ENCODE measurements around the gene ATP6V0A4.
"Not testable (repeated sequence)": the region's sequence is repeated elsewhere in the genome, so short reads cannot be mapped to it uniquely, and the experiment has no call there.

ATP6V0A4 gene

DNA sequence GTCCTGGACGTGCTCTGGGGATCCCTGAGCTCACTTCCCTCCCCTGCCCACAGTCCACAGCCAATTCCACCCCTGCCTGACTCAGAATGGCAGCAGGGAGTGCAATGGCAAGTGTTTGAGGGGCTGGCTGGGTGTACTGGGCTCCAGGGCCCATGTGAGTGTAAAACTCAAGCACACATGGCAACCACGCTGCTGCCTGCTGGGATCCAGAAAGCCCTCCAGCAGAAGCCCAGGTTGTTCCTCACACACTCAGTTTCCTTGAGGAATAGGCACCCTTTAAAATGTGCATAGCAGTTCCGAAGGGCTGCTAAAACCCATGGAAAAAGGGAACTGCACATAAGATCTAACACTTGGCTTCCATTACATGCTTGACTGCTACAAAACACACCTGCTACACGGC is 11.3 kb upstream of the ATP6V0A4 start:
- no peak for FAIRE-seq
- no peak for DNase-seq (ENCODE audit: extremely low spot score, insufficient read length, low read depth)

DNA sequence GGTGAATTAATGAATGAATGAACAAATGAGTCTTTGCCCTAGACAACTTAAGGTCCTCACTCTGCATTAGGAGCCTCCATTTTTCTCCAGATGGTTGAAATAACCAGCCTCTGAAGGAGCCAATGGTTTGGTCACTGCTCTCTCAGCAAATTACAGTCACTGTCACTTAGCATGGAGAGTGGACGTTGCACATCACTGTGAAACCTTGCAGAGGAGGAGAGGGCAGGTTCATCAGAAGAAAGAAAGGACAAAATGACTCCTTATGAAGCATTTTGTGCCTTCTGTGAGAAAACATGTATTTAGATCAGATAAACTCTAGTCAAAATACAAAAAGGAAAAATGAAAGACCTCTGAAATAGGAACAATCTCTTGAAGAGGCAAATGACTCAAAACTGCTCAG is 6.6 kb upstream of the ATP6V0A4 start:
- no peak for FAIRE-seq

DNA sequence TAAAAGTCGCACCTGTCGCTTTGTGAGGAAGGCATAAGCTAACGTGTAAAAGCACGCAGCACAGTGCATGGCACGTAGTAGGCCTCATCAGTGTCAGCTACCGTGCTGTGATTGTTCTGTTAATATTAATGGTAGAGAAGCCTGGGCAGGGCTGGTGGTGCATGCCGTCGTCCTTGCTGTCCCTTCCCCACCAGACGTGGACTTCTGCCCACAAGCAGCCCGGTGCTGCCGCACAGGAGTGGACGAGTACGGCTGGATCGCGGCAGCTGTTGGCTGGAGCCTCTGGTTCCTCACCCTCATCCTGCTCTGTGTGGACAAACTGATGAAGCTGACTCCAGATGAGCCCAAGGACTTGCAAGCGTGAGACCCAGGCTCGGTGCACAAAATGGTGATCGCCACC is 4.7 kb upstream of the ATP6V0A4 start:
- FAIRE-seq = no peak
- no peak for DNase-seq (ENCODE audit: extremely low spot score, insufficient read length, low read depth)

More for the DNA sequence above, 6.6 kb upstream of the ATP6V0A4 start:
- no peak for DNase-seq (ENCODE audit: extremely low spot score, insufficient read length, low read depth)

DNA sequence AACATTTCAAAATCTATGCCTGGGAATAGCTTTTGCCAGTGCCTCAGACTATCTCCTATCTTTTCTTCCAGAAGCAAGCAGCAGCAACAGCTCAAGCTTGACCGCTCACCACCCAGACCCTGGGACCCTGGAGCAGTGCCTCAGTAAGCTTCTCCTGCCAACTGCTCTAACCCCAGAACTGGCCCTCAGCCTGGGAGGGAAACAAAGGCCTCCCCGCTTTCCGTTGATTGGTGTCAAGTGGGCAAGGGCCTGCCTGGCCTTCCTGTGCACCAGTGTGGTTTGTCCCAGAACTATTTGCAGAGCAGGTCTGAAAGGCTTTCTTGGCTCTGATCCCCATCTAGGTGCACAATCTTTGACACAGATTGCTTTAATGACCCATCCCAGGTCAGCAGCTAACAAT is 3.3 kb upstream of the ATP6V0A4 start:
- DNase-seq (ENCODE audit: extremely low spot score, insufficient read length, low read depth) (no peak), FAIRE-seq (no peak)

DNA sequence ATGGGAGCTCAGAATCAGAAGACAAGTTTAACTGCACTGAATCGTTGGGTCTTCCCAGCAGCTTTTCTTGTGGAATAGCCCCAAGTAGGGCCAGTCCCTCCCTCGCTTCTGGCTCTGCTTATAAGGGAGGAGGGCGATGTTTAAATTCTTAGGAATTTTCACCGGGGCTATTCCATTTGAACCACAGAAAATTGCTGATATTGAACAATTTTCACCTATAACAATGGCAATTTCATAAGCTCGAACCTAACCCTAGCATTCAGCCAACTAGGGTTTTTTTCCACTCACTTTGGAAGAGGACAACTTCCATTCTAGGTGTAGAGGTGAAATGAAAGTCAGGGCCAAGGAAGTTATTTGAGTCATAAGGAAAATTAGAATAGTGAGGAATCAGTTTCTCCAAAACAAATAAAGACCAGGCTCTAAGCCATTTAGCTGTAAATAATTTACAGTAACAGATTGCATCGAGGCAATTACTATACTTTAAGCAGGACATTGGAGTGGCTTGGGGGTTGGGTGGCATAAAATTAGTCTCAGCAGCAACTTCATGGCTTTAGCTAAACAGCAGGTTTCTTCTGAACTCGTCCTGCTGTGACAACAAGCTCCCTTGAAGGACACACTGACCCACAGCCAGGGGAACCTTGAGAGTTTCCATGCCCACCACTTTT is 1.5 kb upstream of the ATP6V0A4 start:
- DNase-seq (ENCODE audit: extremely low spot score, insufficient read length, low read depth) (no peak), FAIRE-seq (no peak)

DNA sequence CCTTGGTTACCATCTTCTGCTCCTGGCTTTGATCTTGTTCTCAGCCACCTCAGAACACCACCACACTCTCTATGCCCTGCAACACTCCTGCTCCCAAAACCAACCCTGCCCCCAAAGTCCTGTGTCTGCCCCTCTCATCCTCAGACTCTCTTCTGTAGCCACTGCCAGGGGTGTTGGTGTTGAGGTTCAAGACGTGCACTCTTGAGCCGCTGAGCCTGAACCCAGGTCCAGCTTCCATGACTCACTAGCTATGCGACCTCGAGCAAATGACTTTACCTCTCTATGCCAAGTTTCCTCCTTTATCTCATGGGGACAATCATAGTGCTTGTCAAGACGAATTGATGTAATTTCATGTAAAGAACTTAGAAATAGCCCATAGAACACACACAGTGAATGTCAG is 840 bp upstream of the ATP6V0A4 start:
- DNase-seq (ENCODE audit: extremely low spot score, insufficient read length, low read depth) (no peak), FAIRE-seq (no peak)

DNA sequence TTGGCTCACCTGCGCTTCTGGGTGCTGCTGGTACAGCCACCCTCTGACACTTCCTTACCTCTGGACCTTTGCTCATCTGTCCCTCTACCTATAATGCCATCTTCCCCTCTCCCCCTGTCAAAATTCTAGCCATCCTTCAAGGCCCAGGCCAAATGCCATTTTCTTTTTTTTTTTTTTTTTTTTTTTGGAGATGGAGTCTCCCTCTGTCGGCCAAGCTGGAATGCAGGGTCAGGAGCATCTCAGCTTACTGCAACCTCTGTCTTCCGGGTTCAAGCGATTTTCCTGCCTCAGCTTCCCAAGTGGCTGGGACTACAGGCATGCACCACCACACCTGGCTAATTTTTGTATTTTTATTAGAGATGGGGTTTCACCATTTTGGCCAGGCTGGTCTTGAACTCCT is 950 bp downstream of the ATP6V0A4 start:
- FAIRE-seq = not testable (repeated sequence)

DNA sequence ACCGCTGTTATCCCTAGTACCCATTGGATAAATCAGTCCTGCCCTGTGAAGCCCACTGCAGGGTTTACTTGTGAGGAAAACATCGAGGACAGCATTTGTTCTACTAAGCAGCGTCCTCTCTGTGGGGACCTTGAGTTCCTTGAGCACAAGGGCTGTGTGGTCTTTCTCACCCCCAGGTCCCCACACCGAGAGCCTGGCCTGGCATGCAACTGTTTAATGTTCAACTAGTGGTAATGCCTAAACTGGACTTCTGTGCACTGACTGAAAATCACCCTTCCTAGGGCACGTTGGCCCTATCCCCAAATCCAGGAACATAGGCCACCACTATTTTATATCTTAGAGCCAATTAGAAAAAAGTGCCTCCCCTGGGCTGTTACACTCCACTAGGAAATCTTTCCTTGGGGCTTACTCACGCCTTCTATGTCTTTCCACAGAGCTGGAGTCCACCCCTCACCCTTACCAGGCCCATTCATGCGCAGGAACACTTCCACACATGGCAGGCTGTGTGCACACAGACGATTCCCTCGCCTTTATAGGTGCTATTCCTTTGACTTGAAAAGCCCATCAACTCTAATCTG is 1.9 kb downstream of the ATP6V0A4 start:
- FAIRE-seq = no peak

More for the DNA sequence above, 950 bp downstream of the ATP6V0A4 start:
- DNase-seq (ENCODE audit: extremely low spot score, insufficient read length, low read depth) = not testable (repeated sequence)

DNA sequence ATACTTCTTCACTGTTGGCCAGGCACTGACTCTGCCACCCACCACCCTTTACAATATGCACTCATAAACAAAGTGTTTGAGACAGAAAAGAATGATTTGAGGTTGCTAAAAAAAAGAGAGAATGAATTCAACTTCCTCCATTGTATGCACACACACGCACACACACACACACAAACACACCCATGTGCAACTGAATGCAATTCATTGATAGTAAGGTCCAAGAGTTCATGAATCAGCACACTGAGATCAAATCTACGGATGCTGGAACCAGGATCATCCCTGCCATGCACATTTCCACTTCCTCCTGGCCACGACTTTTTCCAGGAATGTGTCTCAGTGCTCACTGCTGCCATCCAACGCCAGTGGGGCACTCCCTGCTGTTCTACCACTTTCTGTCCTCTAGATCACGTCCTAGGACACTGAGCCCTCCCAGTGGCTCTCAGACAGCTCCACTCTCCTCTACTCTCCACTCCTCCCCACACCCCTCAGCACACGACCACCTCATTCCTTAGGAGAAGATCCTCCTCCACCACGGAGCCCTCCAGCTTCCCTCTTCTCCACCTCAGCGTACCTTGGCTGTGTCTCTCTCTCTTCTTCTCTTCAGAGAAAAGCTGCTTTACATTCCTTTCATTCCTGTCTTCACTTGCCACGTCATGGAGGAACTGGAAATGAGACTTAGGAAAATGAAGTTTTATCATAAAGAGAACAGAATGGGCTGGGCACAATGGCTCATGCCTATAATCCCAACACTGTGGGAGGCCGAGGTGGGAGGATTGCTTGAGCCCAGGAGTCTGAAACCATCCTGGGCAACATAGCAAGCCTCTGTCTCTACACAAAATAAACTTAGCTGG is 12.2 kb downstream of the ATP6V0A4 start:
- FAIRE-seq (no peak), DNase-seq (ENCODE audit: extremely low spot score, insufficient read length, low read depth) (no peak)

More for the DNA sequence above, 1.9 kb downstream of the ATP6V0A4 start:
- DNase-seq (ENCODE audit: extremely low spot score, insufficient read length, low read depth) = no peak

DNA sequence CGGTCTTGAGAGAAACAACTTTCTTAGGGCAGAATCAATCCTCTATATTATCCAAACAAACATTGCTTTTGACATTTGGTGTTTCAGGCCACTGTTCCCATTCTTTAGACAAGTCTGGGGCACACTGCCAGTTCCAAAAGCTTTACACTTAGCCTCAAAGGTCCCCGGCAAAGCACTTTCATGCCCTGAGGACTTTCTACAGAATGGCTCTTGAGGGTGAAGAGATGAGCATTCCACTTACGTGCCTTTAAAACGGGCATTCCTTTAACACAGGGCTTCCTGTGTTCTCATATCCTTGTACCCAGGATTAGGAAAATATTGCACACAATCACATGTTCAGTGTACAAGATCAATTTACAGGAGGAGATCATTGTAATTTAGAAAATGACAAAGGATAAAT is 13.3 kb downstream of the ATP6V0A4 start:
- FAIRE-seq = no peak

DNA sequence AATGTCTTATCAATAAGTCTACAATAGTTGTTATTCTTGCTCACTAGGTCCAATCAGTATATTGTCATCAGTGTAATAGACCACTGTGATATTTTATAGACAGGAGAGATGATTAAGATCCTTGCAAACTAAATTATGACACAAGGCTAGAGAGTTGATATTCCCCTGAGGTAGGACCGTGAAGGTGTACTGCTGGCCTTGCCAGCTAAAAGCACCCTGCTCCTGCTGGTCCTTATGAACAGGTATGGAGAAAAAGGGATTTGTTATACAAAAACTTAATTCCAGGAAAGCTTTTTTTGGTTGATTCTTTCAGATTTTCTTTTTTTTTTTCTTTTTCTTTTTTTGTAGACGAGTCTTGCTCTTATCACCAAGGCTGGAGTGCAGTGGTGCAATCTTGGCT is 17.0 kb downstream of the ATP6V0A4 start:
- FAIRE-seq = no peak
- DNase-seq (ENCODE audit: extremely low spot score, insufficient read length, low read depth) = no peak

More for the DNA sequence above, 13.3 kb downstream of the ATP6V0A4 start:
- DNase-seq (ENCODE audit: extremely low spot score, insufficient read length, low read depth) = no peak

DNA sequence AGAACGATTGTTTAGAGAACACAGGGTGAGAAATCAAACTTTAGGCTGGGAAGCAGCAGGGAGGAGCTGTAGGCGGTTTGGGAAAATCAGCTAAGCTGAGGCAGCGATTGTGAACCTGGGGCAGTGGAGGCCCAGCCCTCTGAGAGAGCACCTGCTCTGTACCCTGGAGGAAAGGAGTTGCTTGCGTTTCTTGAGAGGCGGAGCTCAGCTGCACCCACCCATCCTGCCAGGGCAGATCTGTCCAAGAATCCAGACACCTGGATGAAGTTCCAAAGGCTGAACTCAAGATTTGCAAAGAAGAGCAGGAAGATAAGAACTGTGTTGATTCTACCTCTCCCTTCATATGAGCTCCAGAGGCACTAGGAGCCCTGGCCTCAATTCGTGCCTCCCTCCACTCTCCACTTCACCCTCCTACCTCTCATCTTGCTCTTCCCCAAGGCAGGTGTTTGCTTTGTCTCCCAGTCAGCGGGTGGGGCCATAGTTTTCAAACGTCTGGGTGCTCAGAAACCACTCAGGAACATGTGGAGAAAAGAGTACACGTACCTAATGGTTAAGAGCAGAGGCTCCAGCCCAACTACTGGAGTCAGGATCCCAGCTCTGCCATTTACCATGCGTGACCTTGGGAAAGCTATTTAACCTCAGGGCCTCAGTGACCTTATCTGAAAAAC is 21.7 kb downstream of the ATP6V0A4 start:
- DNase-seq (ENCODE audit: extremely low spot score, insufficient read length, low read depth) (no peak), FAIRE-seq (no peak)

DNA sequence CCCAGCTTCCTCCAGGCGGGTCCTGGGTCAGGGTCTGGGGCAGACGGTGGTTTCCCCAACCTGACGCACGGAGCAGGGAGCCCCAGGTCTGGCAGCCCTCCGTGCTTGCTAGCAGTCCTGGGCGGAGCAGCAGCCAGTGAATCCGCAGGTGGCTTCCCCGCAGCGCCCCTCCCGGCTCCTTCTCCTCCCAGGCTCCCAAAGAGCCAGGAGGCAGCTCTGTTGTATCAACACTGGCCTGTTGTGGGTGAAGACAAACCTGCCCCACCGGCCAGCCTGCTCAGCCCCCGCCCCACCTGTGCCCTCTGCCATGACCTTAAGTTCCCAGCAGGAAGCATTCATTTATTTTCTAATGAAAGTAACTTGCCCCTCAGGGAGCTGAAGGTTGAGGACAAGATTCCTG is 24.2 kb downstream of the ATP6V0A4 start:
- DNase-seq (ENCODE audit: extremely low spot score, insufficient read length, low read depth) = no peak
- FAIRE-seq = no peak

DNA sequence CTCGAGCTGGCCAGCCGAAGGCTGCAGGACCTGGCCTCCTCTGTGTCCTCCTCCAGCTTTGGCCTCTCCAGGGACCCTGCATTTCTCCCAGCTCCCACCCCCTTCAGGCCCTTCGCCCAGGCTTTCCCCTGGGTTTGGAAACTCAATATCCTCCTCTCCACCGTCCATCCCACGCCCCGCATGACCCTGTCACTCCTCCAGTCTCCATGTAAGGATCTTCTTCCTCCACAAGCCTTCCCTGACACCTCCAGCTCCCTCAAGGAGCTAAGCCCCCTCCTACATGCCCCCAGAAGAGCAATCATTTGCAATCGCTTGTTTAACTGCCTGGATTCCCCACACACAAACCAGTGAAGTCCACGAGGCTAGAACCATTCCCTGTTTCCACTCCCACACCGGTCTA is 24.8 kb downstream of the ATP6V0A4 start:
- FAIRE-seq = no peak
- DNase-seq (ENCODE audit: extremely low spot score, insufficient read length, low read depth) = no peak

DNA sequence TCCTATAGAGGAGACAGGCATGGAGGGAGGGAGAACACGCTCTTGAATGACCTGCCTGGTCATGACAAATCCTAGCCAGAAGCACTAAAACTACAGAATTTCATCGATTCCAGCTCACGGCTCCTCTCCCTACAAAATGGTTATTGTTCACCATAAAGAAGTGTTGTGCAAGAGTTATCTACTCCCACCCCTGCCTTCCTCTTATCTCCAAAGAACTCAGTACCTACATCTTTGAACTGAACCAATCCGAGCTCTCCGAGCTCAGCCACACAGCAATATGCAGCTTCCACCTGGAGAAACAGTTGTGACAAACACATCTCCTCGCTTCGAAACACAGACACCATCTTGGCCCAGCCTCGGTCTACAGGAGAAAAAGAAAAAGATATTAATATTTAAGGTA is 27.1 kb downstream of the ATP6V0A4 start:
- FAIRE-seq (no peak), DNase-seq (ENCODE audit: extremely low spot score, insufficient read length, low read depth) (no peak)

DNA sequence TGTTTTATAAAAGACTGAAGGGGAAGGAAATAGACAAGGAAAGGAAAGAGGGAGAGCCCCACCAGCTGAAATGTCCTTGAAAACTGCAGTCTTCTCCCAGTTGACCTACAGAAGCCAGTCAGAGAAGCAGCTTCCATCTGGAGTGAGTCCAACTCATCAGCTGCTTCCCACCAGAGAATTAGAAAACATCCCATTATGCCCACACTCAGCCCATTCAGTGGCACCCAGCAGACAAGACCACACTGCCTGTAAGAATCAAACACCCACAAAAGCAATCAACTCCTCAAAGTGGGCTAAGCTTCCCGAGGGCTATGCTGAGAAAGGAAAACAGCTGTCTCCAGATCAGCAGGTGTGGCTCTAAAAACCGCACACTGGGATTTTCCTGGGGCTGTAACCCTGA is 29.8 kb downstream of the ATP6V0A4 start:
- no peak for DNase-seq (ENCODE audit: extremely low spot score, insufficient read length, low read depth)

DNA sequence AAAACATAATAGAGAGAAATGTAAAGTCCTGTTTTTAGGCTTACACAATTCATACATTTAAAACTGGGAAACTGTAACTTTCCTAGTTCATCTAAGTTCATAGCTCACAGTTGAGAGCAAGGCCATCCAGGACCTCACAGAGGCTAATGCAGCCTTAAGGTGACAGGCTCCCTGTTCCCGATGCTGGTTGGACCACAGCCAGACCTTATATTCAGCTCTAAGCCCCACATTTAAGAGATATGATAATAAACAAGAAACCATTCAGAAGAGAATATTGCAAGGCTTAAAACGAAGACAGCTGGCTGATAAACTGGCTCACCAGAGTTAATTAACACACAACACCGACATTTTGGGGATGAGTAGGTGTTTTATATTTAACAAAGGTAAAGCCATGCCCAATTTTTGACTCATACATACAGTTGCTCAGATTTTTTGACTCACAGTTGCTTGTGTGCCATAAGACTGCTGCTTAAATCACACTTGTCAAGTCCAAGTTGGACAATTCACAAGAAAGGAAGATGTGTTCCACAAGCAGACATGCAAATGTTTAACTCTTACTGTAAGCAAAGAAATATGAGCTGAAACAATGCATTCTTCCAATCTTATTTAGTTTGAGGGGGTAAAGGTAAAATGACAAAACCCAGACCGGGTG is 41.3 kb downstream of the ATP6V0A4 start:
- DNase-seq (ENCODE audit: extremely low spot score, insufficient read length, low read depth) (no peak), FAIRE-seq (no peak)

More for the DNA sequence above, 29.8 kb downstream of the ATP6V0A4 start:
- no peak for FAIRE-seq

DNA sequence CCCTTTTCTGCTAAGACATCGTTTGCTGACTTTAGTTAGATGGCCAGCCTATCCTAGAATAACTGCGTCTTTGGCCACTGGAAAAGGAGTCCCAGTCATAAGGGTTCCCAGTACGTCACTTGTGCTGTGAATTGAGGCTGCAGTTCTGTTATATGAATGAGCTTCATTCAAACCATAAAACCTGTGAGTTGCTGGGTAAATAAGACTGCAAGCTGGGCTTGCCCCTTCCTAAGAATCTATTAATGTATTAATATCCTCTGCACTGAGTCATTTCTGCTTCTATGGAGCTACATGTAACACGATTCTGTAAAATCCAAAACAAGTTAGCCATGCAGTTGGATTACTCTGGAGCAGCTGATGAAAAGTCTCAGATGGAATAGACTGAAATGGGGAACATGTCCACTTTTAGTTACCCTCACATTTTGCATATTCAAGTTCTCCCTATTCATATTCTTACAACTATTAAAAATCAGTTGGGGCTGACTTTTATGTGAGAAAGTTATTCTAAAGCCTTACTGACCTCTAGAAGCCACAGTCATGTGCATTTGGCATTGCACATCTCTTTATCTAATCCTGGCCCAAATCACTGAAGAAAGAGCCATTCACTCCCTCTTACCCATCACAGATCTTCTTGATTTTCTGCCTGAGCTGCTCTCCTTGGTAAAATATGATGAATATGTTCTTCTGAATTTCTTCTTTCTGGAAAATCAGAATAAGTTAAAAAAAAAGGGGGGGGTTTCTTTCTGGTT is 42.0 kb downstream of the ATP6V0A4 start:
- FAIRE-seq (no peak), DNase-seq (ENCODE audit: extremely low spot score, insufficient read length, low read depth) (no peak)

DNA sequence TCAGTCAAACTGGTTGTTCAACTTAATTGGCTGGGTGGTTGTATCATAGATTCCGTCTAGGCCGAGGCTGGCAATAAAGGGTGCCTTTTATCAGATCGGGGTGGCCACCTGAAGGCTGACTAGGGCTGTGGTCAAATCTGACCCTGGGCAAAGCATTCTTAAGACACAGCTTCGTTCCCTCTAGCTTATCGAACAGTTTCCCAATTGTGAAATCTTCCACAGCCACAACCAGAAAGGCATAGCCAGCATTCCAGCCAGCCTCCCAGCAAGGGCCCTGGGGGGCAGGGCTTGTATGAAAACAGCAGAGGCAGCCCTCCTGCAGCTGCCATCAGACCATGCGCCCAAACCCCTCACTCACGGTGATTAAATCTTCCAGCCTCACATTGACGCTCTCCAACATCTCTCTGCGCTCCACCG is 42.7 kb downstream of the ATP6V0A4 start:
- FAIRE-seq = no peak
- DNase-seq (ENCODE audit: extremely low spot score, insufficient read length, low read depth) = no peak

All from GM18507 (cell line).